ENCODE results near the gene LRRC74B. TPM values are rescaled to one million over a fixed set of nuclear protein-coding genes. Genes with fewer than 3 reads are reported as not detected.

Gene LRRC74B
- total and polyA plus RNA-seq, 2 of the 4 experiments (the other 2 are of a cell fraction), result not detected

DNA sequence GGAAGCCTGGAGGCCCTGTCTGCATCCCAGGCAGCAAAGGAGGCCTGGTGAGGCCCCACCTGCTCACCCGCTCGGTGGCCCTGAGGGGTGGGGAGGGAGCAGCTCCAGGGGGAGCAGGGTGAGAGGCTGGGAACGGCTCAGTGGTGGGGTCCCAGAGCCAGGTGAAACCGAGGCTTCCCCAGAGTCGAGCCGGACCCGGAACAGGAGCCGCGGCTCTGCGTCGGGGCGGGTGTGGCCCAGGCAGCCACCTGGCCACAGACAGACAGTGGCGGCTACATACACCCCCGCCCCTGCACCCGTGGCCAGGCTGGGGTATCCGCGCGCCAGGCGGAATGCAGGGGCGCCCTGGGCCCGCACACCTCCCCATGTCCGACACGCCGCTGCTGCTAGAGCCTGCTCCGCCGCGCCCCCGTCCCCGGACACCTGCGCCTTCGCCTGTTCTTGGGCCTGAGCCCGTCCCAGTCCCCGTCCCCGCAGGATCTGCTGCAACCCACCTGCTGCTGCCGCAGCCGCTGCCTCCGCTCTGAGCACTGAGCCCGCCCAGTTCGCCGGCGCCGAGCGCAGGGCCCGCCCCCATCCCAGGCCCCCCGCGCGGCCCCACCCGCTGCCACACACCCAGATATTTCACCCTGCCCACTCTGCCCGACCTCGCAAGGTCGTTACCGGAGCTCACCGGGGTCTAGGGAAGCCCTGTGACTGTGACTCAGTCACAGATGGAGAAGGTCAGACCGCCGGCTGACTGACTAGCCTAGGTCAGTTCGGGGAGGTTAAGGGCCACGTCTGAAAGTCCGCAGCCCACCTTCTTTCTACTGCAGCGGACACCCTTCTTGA, 13.5 kb upstream of the LRRC74B start, which contains the start of gene SLC7A4:
Gene SLC7A4 (minus strand): TSS at position 525 of the 831 bp plus-strand sequence. CDS start 749 bp downstream, outside the sequence.
- Histone ChIP-seq H3K23ac (ENCODE audit: low read depth, low read length) (no peak within 1 kb of the TSS), H2BK120ac (ENCODE audit: low read depth, low read length) (no peak within 1 kb of the TSS), H3K4ac (ENCODE audit: low read depth, low read length) (no peak within 1 kb of the TSS), H3K9me3 (ENCODE audit: control insufficient read depth, insufficient read depth, low read length) (no peaks in the 10 kb centered on the region), H3K56ac (ENCODE audit: extremely low read depth, insufficient read depth, low read length) (no peak within 1 kb of the TSS), H3K18ac (ENCODE audit: low read depth, low read length) (no peak within 1 kb of the TSS), H2BK5ac (ENCODE audit: low read depth, low read length, poor library complexity, severe bottlenecking) (no peak within 1 kb of the TSS), H3K4me2 (ENCODE audit: low read depth, low read length) (no peak within 1 kb of the TSS; the same call in 1 of the 2 replicates), H3K79me1 (ENCODE audit: low read depth in 1 of 2, low read length in 2 of 2) (no peaks in the 10 kb centered on the region), H4K5ac (ENCODE audit: low read depth, low read length) (no peak within 1 kb of the TSS), H3K14ac (replicated peaks; ENCODE audit: low read depth, low read length) (no peak within 1 kb of the TSS), H3K27me3 (ENCODE audit: control insufficient read depth, insufficient read depth, low read length) (peaks cover 34% of the 10 kb centered on the region), H4K91ac (ENCODE audit: insufficient read depth, low read depth, low read length) (no peak within 1 kb of the TSS), H2AFZ (replicated peaks; ENCODE audit: low read length, poor library complexity) (peak within 1 kb of the TSS; percentile 68), H3K36me3 (ENCODE audit: control insufficient read depth, insufficient read depth, low read length) (no peaks in the 10 kb centered on the region), H3K4me3 (ENCODE audit: insufficient read depth, low read depth, low read length) (no peak within 1 kb of the TSS; the same call in 1 of the 2 replicates), H3K9ac (ENCODE audit: low read depth, low read length) (no peak within 1 kb of the TSS), H2AK9ac (replicated peaks; ENCODE audit: low read depth, low read length, poor library complexity) (no peak within 1 kb of the TSS), H2AK5ac (ENCODE audit: low read depth, low read length) (no peak within 1 kb of the TSS), H3K27ac (ENCODE audit: insufficient read depth, low read length) (no peak within 1 kb of the TSS), H2BK15ac (ENCODE audit: low read depth, low read length) (no peak within 1 kb of the TSS), H4K20me1 (ENCODE audit: insufficient read depth, low read length) (no peaks in the 10 kb centered on the region), H4K8ac (ENCODE audit: low read depth in 2 of 2, low read length in 2 of 2) (no peak within 1 kb of the TSS), H3K9me1 (ENCODE audit: insufficient read depth, low read length) (no peaks in the 10 kb centered on the region), H3K4me1 (ENCODE audit: control insufficient read depth, insufficient read depth, low read length) (peaks cover 3% of the 10 kb centered on the region; the same call in 1 of the 2 replicates), H2BK20ac (ENCODE audit: low read depth, low read length) (no peak within 1 kb of the TSS)
- WGBS, 2 experiments (ENCODE audit: extremely low coverage in 2 of 2, insufficient read length in 1 of 2), result 11% methylated on average over 34 of the region's 59 CpGs; no CpG with 5 or more reads in 1 of the 2 experiments
- DNase-seq, result no peak
- dilution Hi-C loops (cut with HindIII; ENCODE audit: low sequenced_read_pairs, unreplicated experiment), result no loop called here
- no peak for TF ChIP-seq RCOR1 (IDR thresholded peaks at IDR 0.05; ENCODE audit: insufficient replicate concordance, low read length)
- no peak for TF ChIP-seq MAZ (IDR thresholded peaks at IDR 0.05; ENCODE audit: borderline replicate concordance, low read depth, low read length)
- no peak for TF ChIP-seq USF2 (IDR thresholded peaks at IDR 0.05; ENCODE audit: low read depth, low read length)
- TF ChIP-seq, protein P1, sequence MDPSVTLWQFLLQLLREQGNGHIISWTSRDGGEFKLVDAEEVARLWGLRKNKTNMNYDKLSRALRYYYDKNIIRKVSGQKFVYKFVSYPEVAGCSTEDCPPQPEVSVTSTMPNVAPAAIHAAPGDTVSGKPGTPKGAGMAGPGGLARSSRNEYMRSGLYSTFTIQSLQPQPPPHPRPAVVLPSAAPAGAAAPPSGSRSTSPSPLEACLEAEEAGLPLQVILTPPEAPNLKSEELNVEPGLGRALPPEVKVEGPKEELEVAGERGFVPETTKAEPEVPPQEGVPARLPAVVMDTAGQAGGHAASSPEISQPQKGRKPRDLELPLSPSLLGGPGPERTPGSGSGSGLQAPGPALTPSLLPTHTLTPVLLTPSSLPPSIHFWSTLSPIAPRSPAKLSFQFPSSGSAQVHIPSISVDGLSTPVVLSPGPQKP (IDR thresholded peaks at IDR 0.05; ENCODE audit: borderline replicate concordance, low read depth, low read length), result no peak
- ChIA-PET CTCF (no interaction called here), POLR2A (ENCODE audit: unreplicated experiment) (no interaction called here)
- in situ Hi-C loops (cut with MboI; ENCODE audit: low sequenced_read_pairs), result no loop called here
- no TSS peak for BruUV-seq (replicated peaks)
- ATAC-seq (ENCODE audit: low read depth), result peak; percentile 41
- intact Hi-C loops (cut with micrococcal nuclease), result no loop called here

Data from IMR-90 (cell line).